GM19455 (cell line): ENCODE data around the gene ADORA2A.

Source experiments
- ATAC-seq: cut with Tn5 transposase; IDR thresholded peaks from one replicate; pipeline ENCODE4 v1.9.1; 2021; ENCODE audit not compliant: unreplicated experiment

Gene ADORA2A

GRCh38 chr22:24431309-24432034, 4.1 kb downstream of the ADORA2A start:
- ATAC-seq = no peak

GRCh38 chr22:24432059-24432853, 4.9 kb downstream of the ADORA2A start:
- ATAC-seq = no peak

- no peak for ATAC-seq
These were observed 5.8 kb downstream of the ADORA2A start for GRCh38 chr22:24433001-24433827.

GRCh38 chr22:24433828-24434470, 6.5 kb downstream of the ADORA2A start:
- peak; percentile 65 for ATAC-seq

- peak; percentile 45 for ATAC-seq
These were observed 7.3 kb downstream of the ADORA2A start for GRCh38 chr22:24434471-24435322.

- no peak for ATAC-seq
These were observed 7.9 kb downstream of the ADORA2A start for GRCh38 chr22:24435323-24435645.

- no peak for ATAC-seq
These were observed 8.5 kb downstream of the ADORA2A start for GRCh38 chr22:24435861-24436371.

- ATAC-seq = no peak
These were observed 9.2 kb downstream of the ADORA2A start for GRCh38 chr22:24436553-24436952.

- ATAC-seq = no peak
These were observed 9.7 kb downstream of the ADORA2A start for GRCh38 chr22:24437091-24437490.

- ATAC-seq = no peak
These were observed 10.4 kb downstream of the ADORA2A start for GRCh38 chr22:24437741-24438328.

GRCh38 chr22:24440270-24440717, 12.9 kb downstream of the ADORA2A start:
- ATAC-seq = no peak

- ATAC-seq = no peak
These were observed 13.5 kb downstream of the ADORA2A start for GRCh38 chr22:24440718-24441405.

- ATAC-seq = no peak
These were observed 14.3 kb downstream of the ADORA2A start for GRCh38 chr22:24441406-24442351.

GRCh38 chr22:24442352-24442744, 14.9 kb downstream of the ADORA2A start:
- ATAC-seq = no peak

- no peak for ATAC-seq
These were observed 16.3 kb downstream of the ADORA2A start for GRCh38 chr22:24443668-24444067.

GRCh38 chr22:24444251-24444650, 16.9 kb downstream of the ADORA2A start:
- ATAC-seq = no peak

GRCh38 chr22:24444729-24445466, 17.5 kb downstream of the ADORA2A start:
- no peak for ATAC-seq
